ENCODE results near the gene GFRA1.

GFRA1 gene

DNA sequence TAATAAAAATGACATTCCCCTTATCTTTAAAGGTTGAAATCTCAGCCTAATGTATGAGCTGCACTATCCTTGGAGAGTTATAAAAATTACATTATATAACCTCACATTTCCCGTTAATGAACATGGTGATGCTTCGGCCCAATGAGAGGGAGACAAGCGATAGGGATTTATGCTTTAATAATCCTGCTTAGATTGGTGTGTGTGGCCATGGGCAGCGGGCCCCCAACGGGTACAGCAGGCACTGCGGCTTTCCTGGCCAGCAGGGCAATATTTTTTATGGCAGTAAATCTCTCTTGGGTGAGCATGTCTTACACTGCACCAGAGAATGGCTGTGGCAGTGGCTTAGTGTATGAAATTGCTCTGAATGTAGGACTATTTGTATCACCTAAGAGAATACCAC, 246.3 kb downstream of the GFRA1 start:
- no peak for ATAC-seq (ENCODE audit: insufficient read depth, low read depth)
- TF ChIP-seq, protein P1, sequence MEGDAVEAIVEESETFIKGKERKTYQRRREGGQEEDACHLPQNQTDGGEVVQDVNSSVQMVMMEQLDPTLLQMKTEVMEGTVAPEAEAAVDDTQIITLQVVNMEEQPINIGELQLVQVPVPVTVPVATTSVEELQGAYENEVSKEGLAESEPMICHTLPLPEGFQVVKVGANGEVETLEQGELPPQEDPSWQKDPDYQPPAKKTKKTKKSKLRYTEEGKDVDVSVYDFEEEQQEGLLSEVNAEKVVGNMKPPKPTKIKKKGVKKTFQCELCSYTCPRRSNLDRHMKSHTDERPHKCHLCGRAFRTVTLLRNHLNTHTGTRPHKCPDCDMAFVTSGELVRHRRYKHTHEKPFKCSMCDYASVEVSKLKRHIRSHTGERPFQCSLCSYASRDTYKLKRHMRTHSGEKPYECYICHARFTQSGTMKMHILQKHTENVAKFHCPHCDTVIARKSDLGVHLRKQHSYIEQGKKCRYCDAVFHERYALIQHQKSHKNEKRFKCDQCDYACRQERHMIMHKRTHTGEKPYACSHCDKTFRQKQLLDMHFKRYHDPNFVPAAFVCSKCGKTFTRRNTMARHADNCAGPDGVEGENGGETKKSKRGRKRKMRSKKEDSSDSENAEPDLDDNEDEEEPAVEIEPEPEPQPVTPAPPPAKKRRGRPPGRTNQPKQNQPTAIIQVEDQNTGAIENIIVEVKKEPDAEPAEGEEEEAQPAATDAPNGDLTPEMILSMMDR (IDR thresholded peaks at IDR 0.05; ENCODE audit: borderline replicate concordance, extremely low read depth, low read length, poor library complexity, severe bottlenecking) = no peak
- TF ChIP-seq EZH2 (IDR thresholded peaks at IDR 0.05; ENCODE audit: borderline replicate concordance, low read depth, low read length, severe bottlenecking) = no peak
- Histone ChIP-seq H3K4me1 (ENCODE audit: insufficient read depth, low read length) (no peaks in the 10 kb centered on the region), H3K4me2 (ENCODE audit: insufficient read depth, low read length) (no peak overlapping the region), H3K4me3 (ENCODE audit: low read depth in 1 of 2, low read length in 2 of 2) (no peak overlapping the region), H3K9me3 (ENCODE audit: insufficient read depth, low read length, severe bottlenecking) (no peaks in the 10 kb centered on the region), H3K9ac (ENCODE audit: low read depth, low read length) (no peak overlapping the region), H3K36me3 (ENCODE audit: insufficient read depth, low read length) (no peaks in the 10 kb centered on the region), H2AFZ (ENCODE audit: low read depth, low read length) (no peak overlapping the region), H3K79me2 (ENCODE audit: insufficient read depth, low read length) (no peaks in the 10 kb centered on the region), H3K27me3 (ENCODE audit: insufficient read depth, low read length, poor library complexity) (no peaks in the 10 kb centered on the region), H4K20me1 (ENCODE audit: insufficient read depth, low read length) (no peaks in the 10 kb centered on the region), H3K27ac (ENCODE audit: low read length) (no peak overlapping the region)
- DNase-seq = no peak

- Histone ChIP-seq H3K36me3 (ENCODE audit: insufficient read depth, low read length) (no peaks in the 10 kb centered on the region), H3K27ac (ENCODE audit: low read length) (no peak overlapping the region), H4K20me1 (ENCODE audit: insufficient read depth, low read length) (no peaks in the 10 kb centered on the region), H3K4me1 (ENCODE audit: insufficient read depth, low read length) (no peaks in the 10 kb centered on the region), H3K9ac (ENCODE audit: low read depth, low read length) (no peak overlapping the region), H3K79me2 (ENCODE audit: insufficient read depth, low read length) (no peaks in the 10 kb centered on the region), H3K9me3 (ENCODE audit: insufficient read depth, low read length, severe bottlenecking) (no peaks in the 10 kb centered on the region), H3K27me3 (ENCODE audit: insufficient read depth, low read length, poor library complexity) (no peaks in the 10 kb centered on the region), H2AFZ (ENCODE audit: low read depth, low read length) (no peak overlapping the region), H3K4me2 (ENCODE audit: insufficient read depth, low read length) (no peak overlapping the region), H3K4me3 (ENCODE audit: low read depth in 1 of 2, low read length in 2 of 2) (no peak overlapping the region)
- no peak for TF ChIP-seq EZH2 (IDR thresholded peaks at IDR 0.05; ENCODE audit: borderline replicate concordance, low read depth, low read length, severe bottlenecking)
- TF ChIP-seq, protein P1 (IDR thresholded peaks at IDR 0.05; ENCODE audit: borderline replicate concordance, extremely low read depth, low read length, poor library complexity, severe bottlenecking) = no peak
- ATAC-seq (ENCODE audit: insufficient read depth, low read depth) = no peak
- no peak for DNase-seq
These were observed 246.7 kb downstream of the GFRA1 start for GRCh38 chr10:116026315-116026714.

DNA sequence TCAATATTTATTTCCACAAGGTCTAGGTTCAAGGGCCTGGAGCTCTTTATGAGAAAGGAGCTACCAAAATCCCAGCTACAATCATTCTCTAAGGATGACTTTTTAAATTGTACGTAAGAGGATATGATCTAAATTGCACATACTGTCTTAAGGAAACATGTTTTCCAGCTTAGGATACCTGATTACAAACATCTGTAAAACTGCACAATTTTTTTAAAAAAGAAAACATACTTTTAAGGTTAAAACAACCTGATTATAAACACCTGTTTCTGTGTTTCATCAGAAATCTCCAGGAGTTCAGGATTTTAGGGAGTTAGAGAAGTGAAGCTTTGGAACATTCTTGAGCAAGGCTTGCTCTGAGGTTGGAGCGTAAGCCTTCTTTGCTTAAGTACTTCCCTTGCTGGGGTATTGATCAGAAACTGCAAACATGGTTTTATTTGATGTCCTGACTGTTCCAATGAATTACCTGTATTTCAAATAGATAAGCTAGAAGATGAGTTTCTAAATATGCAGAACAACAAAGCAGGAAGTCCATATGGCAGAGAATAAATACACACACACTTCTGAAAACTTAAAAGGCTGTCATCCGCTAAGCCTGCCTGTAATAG, 248.6 kb downstream of the GFRA1 start:
- Histone ChIP-seq H3K27ac (ENCODE audit: low read length) (no peak overlapping the region), H3K4me1 (ENCODE audit: insufficient read depth, low read length) (no peaks in the 10 kb centered on the region), H3K79me2 (ENCODE audit: insufficient read depth, low read length) (no peaks in the 10 kb centered on the region), H3K9me3 (ENCODE audit: insufficient read depth, low read length, severe bottlenecking) (no peaks in the 10 kb centered on the region), H3K27me3 (ENCODE audit: insufficient read depth, low read length, poor library complexity) (no peaks in the 10 kb centered on the region), H2AFZ (ENCODE audit: low read depth, low read length) (no peak overlapping the region), H3K36me3 (ENCODE audit: insufficient read depth, low read length) (no peaks in the 10 kb centered on the region), H3K4me2 (ENCODE audit: insufficient read depth, low read length) (no peak overlapping the region), H3K9ac (ENCODE audit: low read depth, low read length) (no peak overlapping the region), H4K20me1 (ENCODE audit: insufficient read depth, low read length) (no peaks in the 10 kb centered on the region), H3K4me3 (ENCODE audit: low read depth in 1 of 2, low read length in 2 of 2) (no peak overlapping the region)
- ATAC-seq (ENCODE audit: insufficient read depth, low read depth) (no peak), DNase-seq (no peak)
- TF ChIP-seq, protein P1 (IDR thresholded peaks at IDR 0.05; ENCODE audit: borderline replicate concordance, extremely low read depth, low read length, poor library complexity, severe bottlenecking) = no peak
- no peak for TF ChIP-seq EZH2 (IDR thresholded peaks at IDR 0.05; ENCODE audit: borderline replicate concordance, low read depth, low read length, severe bottlenecking)
